GM12878 (cell line): Measurements from ENCODE around the gene RMDN3. TPM values are rescaled to one million over a fixed set of nuclear protein-coding genes. Genes with fewer than 3 reads are reported as not detected.

Experiments
- ATAC-seq: fragments of 200-7000 bp; cut with Tn5 transposase; 3 replicates; pipeline ENCODE4 v1.9.1; 2020; ENCODE audit warnings: mild to moderate bottlenecking, moderate library complexity
- BruUV-seq: library from RNA; stranded (reverse); fragments of 400-500 nt; replicated peaks from 2 replicates; lab custom pipeline; 2021; lab: Mats Ljungman, UMichigan
- CTCF ChIA-PET: fragments of 300-600 bp; sonication (Branson Sonifier 250); formaldehyde crosslinking; extraction: SDS; loops from one replicate; lab custom pipeline; 2021; ENCODE audit warnings: inconsistent platforms; lab: Yijun Ruan, JAX
- POLR2A ChIA-PET: fragments of 350-600 bp; formaldehyde crosslinking; extraction: SDS; loops from one replicate; lab custom pipeline; 2021; ENCODE audit warnings: inconsistent platforms; lab: Charles Lee
- RAD21 ChIA-PET: fragments of 300-600 bp; sonication (Branson Sonifier 250); formaldehyde crosslinking; loops from one replicate; lab custom pipeline; 2023; ENCODE audit warnings: antibody characterized with exemption; ENCODE audit not compliant: unreplicated experiment; lab: Charles Lee
- SMC1A ChIA-PET: fragments of 300-600 bp; sonication (Branson Sonifier 250); formaldehyde crosslinking; loops from one replicate; lab custom pipeline; 2023; ENCODE audit not compliant: unreplicated experiment, uncharacterized antibody; lab: Charles Lee
- DNase-seq: peaks from one replicate; pipeline ENCODE4 v3.0.0-alpha.2; 2011; ENCODE audit warnings: low read depth, low spot score
- FAIRE-seq: peaks from 3 replicates; lab custom pipeline; 2011; peaks lifted over from hg19 to GRCh38; lab: Jason Lieb, UNC
- H2AFZ ChIP-seq: 2 replicates; pipeline ENCODE4 v1.6.0; 2011; ENCODE audit warnings: low read depth, low read length, control low read depth; ENCODE audit not compliant: control insufficient read depth
- H3K27ac ChIP-seq: 2 replicates; pipeline ENCODE4 v1.5.1; 2011; ENCODE audit warnings: control low read depth; ENCODE audit not compliant: control insufficient read depth, insufficient read depth
- H3K27me3 ChIP-seq, 2 experiments: replicated peaks in 1 of 2; 2 replicates each; pipeline versions ENCODE4 v1.6.0 to v1.6.1; 2011; ENCODE audit warnings: low read length in 1 of 2; ENCODE audit not compliant: control insufficient read depth in 2 of 2, insufficient read depth in 2 of 2
- H3K36me3 ChIP-seq, 2 experiments: 2 replicates each; pipeline ENCODE4 v1.5.1; 2011; ENCODE audit warnings: low read length in 1 of 2; ENCODE audit not compliant: control insufficient read depth in 2 of 2, insufficient read depth in 2 of 2
- H3K4me1 ChIP-seq: 2 replicates; pipeline ENCODE4 v1.6.1; 2011; ENCODE audit warnings: mild to moderate bottlenecking, low read length, moderate library complexity, mixed read lengths; ENCODE audit not compliant: control insufficient read depth, insufficient read depth
- H3K4me2 ChIP-seq: 2 replicates; pipeline ENCODE4 v1.6.0; 2011; ENCODE audit warnings: control low read depth; ENCODE audit not compliant: control insufficient read depth, insufficient read depth
- H3K4me3 ChIP-seq: fragments of 200-600 bp; sonication (generic); 2 replicates; pipeline ENCODE4 v1.5.1; 2016
- H3K79me2 ChIP-seq: 2 replicates; pipeline ENCODE4 v1.6.0; 2011; ENCODE audit warnings: low read length; ENCODE audit not compliant: control insufficient read depth, insufficient read depth
- H3K9ac ChIP-seq: 2 replicates; pipeline ENCODE4 v1.8.0; 2011; ENCODE audit warnings: low read length, control low read depth, mixed read lengths; ENCODE audit not compliant: control insufficient read depth, insufficient read depth
- H3K9me3 ChIP-seq: replicated peaks from 3 replicates; pipeline ENCODE4 v1.5.1; 2011; ENCODE audit warnings: mild to moderate bottlenecking, low read length; ENCODE audit not compliant: control insufficient read depth, insufficient read depth
- H4K20me1 ChIP-seq: 2 replicates; pipeline ENCODE4 v1.6.0; 2011; ENCODE audit not compliant: control insufficient read depth, insufficient read depth
- CBX3 ChIP-seq: fragments of 200-600 bp; sonication (generic); IDR thresholded peaks from 2 replicates; pipeline ENCODE4 v1.6.1; 2016; ENCODE audit warnings: low read depth, borderline replicate concordance
- CBX5 ChIP-seq: sonication (generic); IDR thresholded peaks from 2 replicates; pipeline ENCODE4 v1.6.1; 2016; ENCODE audit warnings: low read depth, moderate library complexity, mild to moderate bottlenecking, inconsistent platforms
- EED ChIP-seq: sonication (generic); IDR thresholded peaks from 2 replicates; pipeline ENCODE4 v1.6.1; 2016; ENCODE audit warnings: antibody characterized with exemption, low read depth
- FOXM1 ChIP-seq: IDR thresholded peaks from 2 replicates; pipeline ENCODE4 v1.6.1; 2012; ENCODE audit warnings: low read depth, mild to moderate bottlenecking, inconsistent platforms, low read length, moderate library complexity
- JUNB ChIP-seq: IDR thresholded peaks from 2 replicates; pipeline ENCODE4 v1.6.1; 2016; ENCODE audit warnings: antibody characterized with exemption, mild to moderate bottlenecking
- NFXL1 ChIP-seq: fragments of 450-650 bp; IDR thresholded peaks from 2 replicates; pipeline ENCODE4 v1.6.1; 2017; ENCODE audit warnings: antibody characterized with exemption, mild to moderate bottlenecking, borderline replicate concordance
- SKIL ChIP-seq: fragments of 450-650 bp; IDR thresholded peaks from 2 replicates; pipeline ENCODE4 v1.6.1; 2017; ENCODE audit warnings: mild to moderate bottlenecking, low read depth, inconsistent platforms; ENCODE audit not compliant: poor library complexity, severe bottlenecking
- STAT1 ChIP-seq: fragments of 450-650 bp; conservative IDR thresholded peaks from 2 replicates; pipeline ENCODE4 v1.6.1; 2014; ENCODE audit warnings: antibody characterized with exemption, mild to moderate bottlenecking
- STAT3 ChIP-seq: IDR thresholded peaks from 2 replicates; pipeline ENCODE4 v1.6.1; 2011; ENCODE audit warnings: low read depth, low read length, improper control_type of control experiment
- TCF7 ChIP-seq: IDR thresholded peaks from 2 replicates; pipeline ENCODE4 v1.6.1; 2014; ENCODE audit warnings: antibody characterized with exemption, borderline replicate concordance
- ZBTB4 ChIP-seq: fragments of 450-650 bp; formaldehyde crosslinking; IDR thresholded peaks from 2 replicates; pipeline ENCODE4 v1.4.0; 2022; ENCODE audit warnings: mild to moderate bottlenecking, moderate library complexity
- WGBS: methylation state at CpG from one replicate; pipeline ENCODE4 v1.1.6; 2016; ENCODE audit warnings: low lambda C conversion rate; ENCODE audit not compliant: insufficient replicate concordance, insufficient coverage; ENCODE audit errors: missing lambda C conversion rate; 5-methylcytosine and 5-hydroxymethylcytosine counted together
- in situ Hi-C: fragments of 300-500 bp; cut with MboI; formaldehyde crosslinking; loops from 9 replicates; pipeline ENCODE4 v1.14.3; 2018; ENCODE audit warnings: mixed read lengths
- intact Hi-C: fragments of 100-400 bp; cut with micrococcal nuclease; formaldehyde crosslinking; loops from one replicate; pipeline ENCODE4 v1.14.2; 2022; ENCODE audit not compliant: unreplicated experiment
- polyA plus RNA-seq, 11 experiments: library from polyadenylated mRNA; depleted of rRNA in 4 of 11; unstranded in 6 of 11; stranded (reverse) in 5 of 11; fragments of >200 nt; fragmentation: Nextera tagmentation in 4 of 11; fragmentation: Illumina TruSeq in 1 of 11; extraction: Ambion mirVana in 4 of 11; extraction: Trizol in 1 of 11; gene quantifications; 1 replicate in 1 of 11; 2 replicates in 10 of 11; pipeline versions ENCODE4 v1.2.1 to v1.2.3, GENCODE V29; 2011 to 2016; ENCODE audit warnings: inconsistent platforms in 2 of 11, missing spikeins in 2 of 11, low read depth in 1 of 11
- total RNA-seq, 4 experiments: library from RNA; depleted of rRNA in 3 of 4; stranded (reverse); fragments of >200 nt in 3 of 4; fragmentation: Illumina TruSeq in 1 of 4; extraction: Trizol in 1 of 4; gene quantifications; 2 replicates each; pipeline versions ENCODE4 v1.2.1 to v1.2.3, GENCODE V29; 2013 to 2021

Gene RMDN3
- total and polyA plus RNA-seq, 10 of the 15 experiments (the other 5 are each of a cell fraction or from before 2014, with no cell fraction given): 5.7 to 44.4 (median 20.3) TPM

- 79% methylated on average over 3 of the region's 3 CpGs for WGBS
- H3K9ac ChIP-seq: no peak overlapping the region
- peaks cover 9% of the 10 kb centered on the region for H3K4me1 ChIP-seq
Observed at GRCh38 chr15:40746916-40747418, 8.1 kb downstream of the RMDN3 start.

More at GRCh38 chr15:40746916-40747418, 8.1 kb downstream of the RMDN3 start:
- H3K79me2 ChIP-seq: peaks cover under 1% of the 10 kb centered on the region
- POLR2A ChIA-PET: interaction anchor here (0.8 kb wide), 1 partner anchor 59 kb away, joined by 5 read pairs; no protein-coding TSS in a partner anchor
- no peak overlapping the region for H3K4me3 ChIP-seq
- peaks cover 16 to 18% of the 10 kb centered on the region in 2 experiments for H3K36me3 ChIP-seq
- DNase-seq (no peak), FAIRE-seq (no peak), ATAC-seq (no peak)
- no peak overlapping the region for H2AFZ ChIP-seq
- TF ChIP-seq CBX3 (no peak), EED (no peak), JUNB (no peak), NFXL1 (no peak), FOXM1 (no peak), STAT3 (no peak), ZBTB4 (CRISPR knock-in tag) (no peak), CBX5 (no peak), SKIL (no peak), STAT1 (no peak), TCF7 (no peak)
- in situ Hi-C loops (no loop called here), intact Hi-C loops (loop anchor here (5.0 kb wide), 1 partner anchor 35 kb away; no protein-coding TSS in a partner anchor)
- SMC1A ChIA-PET: interaction anchor here (0.7 to 2.3 kb wide), 8 partner anchors 24 to 145 kb away, joined by 3 to 22 read pairs (median 4); no protein-coding TSS in a partner anchor
- H3K4me2 ChIP-seq: no peak overlapping the region
- no peaks in the 10 kb centered on the region for H3K9me3 ChIP-seq
- BruUV-seq: no TSS peak
- no peak overlapping the region for H3K27ac ChIP-seq
- RAD21 ChIA-PET: interaction anchor here (0.6 to 2.3 kb wide), 9 partner anchors 8 to 157 kb away, joined by 3 to 14 read pairs (median 3); partner anchors contain the start of gene SPINT1
- H3K27me3 ChIP-seq: no peaks in the 10 kb centered on the region
- CTCF ChIA-PET: interaction anchor here (0.7 to 3.3 kb wide), 11 partner anchors 11 to 147 kb away, joined by 3 to 37 read pairs (median 6); partner anchors contain the start of genes C15orf62 and VPS18
- H4K20me1 ChIP-seq: no peaks in the 10 kb centered on the region
